SK-N-SH (cell line): ENCODE results near the gene PSD2. TPM values are rescaled to one million over a fixed set of nuclear protein-coding genes. Genes with fewer than 3 reads are reported as not detected.

Source experiments
- CTCF ChIA-PET: fragments of 300-600, 350-600 bp; formaldehyde crosslinking; extraction: SDS; loops from one replicate; lab custom pipeline; 2021; lab: Yijun Ruan, JAX
- POLR2A ChIA-PET: fragments of 350-600 bp; sonication (Branson Sonifier 250); formaldehyde crosslinking; extraction: SDS; loops from one replicate; lab custom pipeline; 2020; ENCODE audit warnings: antibody characterized with exemption, inconsistent platforms; lab: Yijun Ruan, JAX
- DNase-seq: peaks from one replicate; pipeline ENCODE4 v3.0.0; 2012
- H2AFZ ChIP-seq: fragments of 200-600 bp; sonication (generic); 2 replicates; pipeline ENCODE4 v1.8.1; 2016; ENCODE audit warnings: antibody characterized with exemption, mild to moderate bottlenecking, low read depth
- H3F3A ChIP-seq: fragments of 200-600 bp; sonication (generic); replicated peaks from 2 replicates; pipeline ENCODE3; 2016; ENCODE audit warnings: antibody characterized with exemption, mild to moderate bottlenecking; ENCODE audit not compliant: insufficient read depth
- H3K27ac ChIP-seq, 2 experiments: fragments of 200-500 bp in 1 of 2; fragments of 200-600 bp in 1 of 2; sonication (Bioruptor generic) in 1 of 2; sonication (generic), shearing (Covaris generic) in 1 of 2; 2 replicates each; pipeline versions ENCODE4 v1.5.1 to v1.6.1; 2014 to 2016; ENCODE audit warnings: low read depth in 2 of 2, inconsistent platforms in 1 of 2, low read length in 1 of 2, mild to moderate bottlenecking in 1 of 2, mixed read lengths in 1 of 2
- H3K27me3 ChIP-seq: fragments of 200-600 bp; sonication (generic), shearing (Covaris generic); 2 replicates; pipeline ENCODE4 v1.6.1; 2016; ENCODE audit warnings: mixed run types; ENCODE audit not compliant: insufficient read depth
- H3K36me3 ChIP-seq, 2 experiments: fragments of 200-500 bp in 1 of 2; fragments of 200-600 bp in 1 of 2; sonication (Bioruptor generic) in 1 of 2; sonication (generic) in 1 of 2; replicated peaks in 1 of 2; 2 replicates each; pipeline versions ENCODE3 to v1.5.1; 2014 to 2016; ENCODE audit warnings: low read length in 1 of 2, mild to moderate bottlenecking in 1 of 2; ENCODE audit not compliant: insufficient read depth in 2 of 2, control insufficient read depth in 1 of 2
- H3K4me1 ChIP-seq, 2 experiments: fragments of 200-500 bp in 1 of 2; fragments of 200-600 bp in 1 of 2; sonication (Bioruptor generic) in 1 of 2; sonication (generic), shearing (Covaris generic) in 1 of 2; 2 replicates each; pipeline versions ENCODE4 v1.5.1 to v1.6.1; 2014 to 2016; ENCODE audit warnings: low read depth in 1 of 2, low read length in 1 of 2, mixed run types in 1 of 2; ENCODE audit not compliant: insufficient read depth in 2 of 2, control insufficient read depth in 1 of 2
- H3K4me2 ChIP-seq: fragments of 200-600 bp; sonication (generic), shearing (Covaris generic); 2 replicates; pipeline ENCODE4 v1.6.1; 2017; ENCODE audit warnings: mixed run types
- H3K4me3 ChIP-seq, 2 experiments: fragments of 200-500 bp in 1 of 2; fragments of 200-600 bp in 1 of 2; sonication (Bioruptor generic) in 1 of 2; sonication (generic), shearing (Covaris generic) in 1 of 2; 2 replicates each; pipeline versions ENCODE4 v1.5.1 to v1.8.1; 2014 to 2016; ENCODE audit warnings: low read depth in 2 of 2, inconsistent platforms in 1 of 2, low read length in 1 of 2, mild to moderate bottlenecking in 1 of 2, mixed read lengths in 1 of 2, moderate library complexity in 1 of 2
- H3K79me2 ChIP-seq: fragments of 200-600 bp; sonication (generic); 2 replicates; pipeline ENCODE4 v1.8.1; 2017; ENCODE audit warnings: mild to moderate bottlenecking; ENCODE audit not compliant: insufficient read depth
- H3K9ac ChIP-seq: fragments of 200-600 bp; sonication (generic); 2 replicates; pipeline ENCODE4 v1.6.1; 2017; ENCODE audit warnings: mixed run types
- H3K9me2 ChIP-seq: fragments of 200-600 bp; sonication (generic); 2 replicates; pipeline ENCODE4 v1.6.1; 2017; ENCODE audit warnings: mixed run types
- H3K9me3 ChIP-seq: fragments of 200-600 bp; sonication (generic); 2 replicates; pipeline ENCODE4 v1.6.1; 2017; ENCODE audit warnings: mixed run types, mild to moderate bottlenecking, moderate library complexity
- H4K20me1 ChIP-seq: fragments of 200-600 bp; sonication (generic); 2 replicates; pipeline ENCODE4 v1.6.1; 2017; ENCODE audit warnings: mild to moderate bottlenecking, mixed run types; ENCODE audit not compliant: insufficient read depth
- EP300 ChIP-seq, 2 experiments: IDR thresholded peaks; 2 replicates each; pipeline versions ENCODE4 v1.4.0 to v1.6.1; 2012; ENCODE audit warnings: borderline replicate concordance in 1 of 2, low read depth in 1 of 2, low read length in 1 of 2
- EZH2phosphoT487 ChIP-seq: fragments of 200-600 bp; sonication (generic); IDR thresholded peaks from 2 replicates; pipeline ENCODE4 v1.6.1; 2017; ENCODE audit warnings: low read depth, mixed run types, mild to moderate bottlenecking, antibody characterized with exemption, moderate library complexity, borderline replicate concordance
- FOSL2 ChIP-seq: IDR thresholded peaks from 2 replicates; pipeline ENCODE4 v1.4.0; 2012; ENCODE audit warnings: low read depth, mild to moderate bottlenecking, moderate library complexity, borderline replicate concordance
- FOXJ3 ChIP-seq: sonication (generic); formaldehyde crosslinking; IDR thresholded peaks from 2 replicates; pipeline ENCODE4 v1.5.1; 2020; ENCODE audit warnings: mild to moderate bottlenecking, missing genetic modification reagents
- FOXM1 ChIP-seq: IDR thresholded peaks from 2 replicates; pipeline ENCODE4 v1.4.0; 2012; ENCODE audit warnings: low read depth, mild to moderate bottlenecking
- GATA2 ChIP-seq: sonication (generic); formaldehyde crosslinking; IDR thresholded peaks from 2 replicates; pipeline ENCODE4 v1.5.0; 2020; ENCODE audit warnings: mild to moderate bottlenecking, missing genetic modification reagents
- MAX ChIP-seq: IDR thresholded peaks from 2 replicates; pipeline ENCODE4 v1.4.0; 2012; ENCODE audit warnings: low read depth
- MXI1 ChIP-seq: IDR thresholded peaks from 2 replicates; pipeline ENCODE4 v1.6.1; 2012; ENCODE audit warnings: mild to moderate bottlenecking, low read depth, low read length, improper control_type of control experiment
- NFIC ChIP-seq: IDR thresholded peaks from 2 replicates; pipeline ENCODE4 v1.4.0; 2012; ENCODE audit warnings: borderline replicate concordance
- POLR2AphosphoS5 ChIP-seq: IDR thresholded peaks from 2 replicates; pipeline ENCODE4 v1.6.1; 2012; ENCODE audit warnings: low read depth, low read length
- RAD21 ChIP-seq: IDR thresholded peaks from 2 replicates; pipeline ENCODE4 v1.6.1; 2012; ENCODE audit warnings: mild to moderate bottlenecking, low read length
- RCOR1 ChIP-seq: fragments of 150-350 bp; IDR thresholded peaks from 2 replicates; pipeline ENCODE4 v1.6.1; 2017; ENCODE audit warnings: antibody characterized with exemption, low read length
- RFX5 ChIP-seq: IDR thresholded peaks from 2 replicates; pipeline ENCODE4 v1.6.1; 2012; ENCODE audit warnings: mild to moderate bottlenecking, improper control_type of control experiment, low read length
- TAF1 ChIP-seq: IDR thresholded peaks from 2 replicates; pipeline ENCODE4 v1.6.1; 2012; ENCODE audit warnings: low read depth, mild to moderate bottlenecking, low read length, moderate library complexity, borderline replicate concordance
- TCF12 ChIP-seq: IDR thresholded peaks from 2 replicates; pipeline ENCODE4 v1.4.0; 2012
- TEAD4 ChIP-seq: IDR thresholded peaks from 2 replicates; pipeline ENCODE4 v1.4.0; 2012; ENCODE audit warnings: mild to moderate bottlenecking, borderline replicate concordance; ENCODE audit not compliant: insufficient read depth
- USF2 ChIP-seq: fragments of 150-350 bp; IDR thresholded peaks from 2 replicates; pipeline ENCODE4 v1.6.1; 2017; ENCODE audit warnings: antibody characterized with exemption, low read length, low read depth, borderline replicate concordance
- YY1 ChIP-seq: IDR thresholded peaks from 2 replicates; pipeline ENCODE4 v1.4.0; 2012; ENCODE audit warnings: low read depth, mild to moderate bottlenecking
- WGBS: methylation state at CpG from one replicate; pipeline ENCODE4 v1.1.6; 2017; ENCODE audit warnings: low lambda C conversion rate; 5-methylcytosine and 5-hydroxymethylcytosine counted together
- polyA plus RNA-seq, 3 experiments: library from polyadenylated mRNA; depleted of rRNA; stranded (reverse); fragments of >200 nt; gene quantifications; 2 replicates each; pipeline ENCODE4 v1.2.3, GENCODE V29; 2012
- TF ChIP-seq, protein P1 (sequence below): IDR thresholded peaks from 2 replicates; pipeline ENCODE4 v1.4.0; 2012; ENCODE audit warnings: low read depth, borderline replicate concordance

PSD2 gene
- polyA plus RNA-seq, 1 of the 3 experiments (the other 2 are of a cell fraction), result 0.15 TPM

GRCh38 chr5:139822553-139823425, 27.2 kb downstream of the PSD2 start:
- ChIA-PET POLR2A (no interaction called here), CTCF (interaction anchor here (0.6 to 1.2 kb wide), 2 partner anchors 57 to 146 kb away, joined by 3 to 5 read pairs; no protein-coding TSS in a partner anchor)
- no peaks in the 10 kb centered on the region for H3K79me2 ChIP-seq
- H3K36me3 ChIP-seq, result no peaks in the 10 kb centered on the region
- no peak overlapping the region for H2AFZ ChIP-seq
- no peak for TF ChIP-seq NFIC
- no peak for TF ChIP-seq TCF12
- H3K4me2 ChIP-seq, result no peak overlapping the region
- no peak overlapping the region for H3K9ac ChIP-seq
- H3K27ac ChIP-seq, result no peak overlapping the region
- H3K9me2 ChIP-seq, result no peaks in the 10 kb centered on the region
- DNase-seq, result no peak
- WGBS, result 61% methylated on average over 11 of the region's 25 CpGs
- no peaks in the 10 kb centered on the region for H3K4me1 ChIP-seq
- H3K4me3 ChIP-seq, result no peak overlapping the region
- 0 out of 2 replicates have a peak, but pooled peaks cover 5% of the 10 kb centered on the region for H3K27me3 ChIP-seq
- no peaks in the 10 kb centered on the region for H4K20me1 ChIP-seq
- H3F3A ChIP-seq, result no peaks in the 10 kb centered on the region
- H3K9me3 ChIP-seq, result 0 out of 2 replicates have a peak, but pooled peaks cover 5% of the 10 kb centered on the region

- 53% methylated on average over 4 of the region's 7 CpGs for WGBS
- DNase-seq, result no peak
- Histone ChIP-seq H3K9me2 (no peaks in the 10 kb centered on the region), H3K79me2 (no peaks in the 10 kb centered on the region), H3K27ac (no peak overlapping the region), H2AFZ (no peak overlapping the region), H4K20me1 (no peaks in the 10 kb centered on the region), H3K9ac (no peak overlapping the region), H3K4me2 (no peak overlapping the region), H3K4me1 (no peaks in the 10 kb centered on the region), H3K9me3 (0 out of 2 replicates have a peak, but pooled peaks cover 3% of the 10 kb centered on the region), H3K36me3 (no peaks in the 10 kb centered on the region), H3K27me3 (0 out of 2 replicates have a peak, but pooled peaks cover 5% of the 10 kb centered on the region), H3F3A (no peaks in the 10 kb centered on the region), H3K4me3 (no peak overlapping the region)
- ChIA-PET CTCF (interaction anchor here (0.6 to 1.9 kb wide), 4 partner anchors 20 to 528 kb away, joined by 3 to 6 read pairs (median 3); no protein-coding TSS in a partner anchor), POLR2A (no interaction called here)
- TF ChIP-seq RCOR1 (no peak), EZH2phosphoT487 (no peak), TCF12 (no peak), MAX (no peak), FOXM1 (no peak), FOXJ3 (CRISPR knock-in tag) (no peak), EP300 (IDR thresholded peaks at IDR 0.05; ENCODE audit: borderline replicate concordance in 1 of 2, low read depth in 1 of 2, low read length in 1 of 2) (no peak), POLR2AphosphoS5 (no peak), USF2 (no peak), TAF1 (no peak), TEAD4 (no peak), GATA2 (no peak), YY1 (no peak), MXI1 (no peak), RFX5 (no peak), FOSL2 (no peak), RAD21 (no peak)
- TF ChIP-seq, protein P1, sequence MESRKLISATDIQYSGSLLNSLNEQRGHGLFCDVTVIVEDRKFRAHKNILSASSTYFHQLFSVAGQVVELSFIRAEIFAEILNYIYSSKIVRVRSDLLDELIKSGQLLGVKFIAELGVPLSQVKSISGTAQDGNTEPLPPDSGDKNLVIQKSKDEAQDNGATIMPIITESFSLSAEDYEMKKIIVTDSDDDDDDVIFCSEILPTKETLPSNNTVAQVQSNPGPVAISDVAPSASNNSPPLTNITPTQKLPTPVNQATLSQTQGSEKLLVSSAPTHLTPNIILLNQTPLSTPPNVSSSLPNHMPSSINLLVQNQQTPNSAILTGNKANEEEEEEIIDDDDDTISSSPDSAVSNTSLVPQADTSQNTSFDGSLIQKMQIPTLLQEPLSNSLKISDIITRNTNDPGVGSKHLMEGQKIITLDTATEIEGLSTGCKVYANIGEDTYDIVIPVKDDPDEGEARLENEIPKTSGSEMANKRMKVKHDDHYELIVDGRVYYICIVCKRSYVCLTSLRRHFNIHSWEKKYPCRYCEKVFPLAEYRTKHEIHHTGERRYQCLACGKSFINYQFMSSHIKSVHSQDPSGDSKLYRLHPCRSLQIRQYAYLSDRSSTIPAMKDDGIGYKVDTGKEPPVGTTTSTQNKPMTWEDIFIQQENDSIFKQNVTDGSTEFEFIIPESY, result no peak
Observed at GRCh38 chr5:139823757-139824355, 28.2 kb downstream of the PSD2 start.
